Measurements from ENCODE around the gene RPL38. TPM values are rescaled to one million over a fixed set of nuclear protein-coding genes. Genes with fewer than 3 reads are reported as not detected.

Gene RPL38
- 100 to 1,000 TPM; 224 to 564 (median 403) TPM for total RNA-seq

DNA sequence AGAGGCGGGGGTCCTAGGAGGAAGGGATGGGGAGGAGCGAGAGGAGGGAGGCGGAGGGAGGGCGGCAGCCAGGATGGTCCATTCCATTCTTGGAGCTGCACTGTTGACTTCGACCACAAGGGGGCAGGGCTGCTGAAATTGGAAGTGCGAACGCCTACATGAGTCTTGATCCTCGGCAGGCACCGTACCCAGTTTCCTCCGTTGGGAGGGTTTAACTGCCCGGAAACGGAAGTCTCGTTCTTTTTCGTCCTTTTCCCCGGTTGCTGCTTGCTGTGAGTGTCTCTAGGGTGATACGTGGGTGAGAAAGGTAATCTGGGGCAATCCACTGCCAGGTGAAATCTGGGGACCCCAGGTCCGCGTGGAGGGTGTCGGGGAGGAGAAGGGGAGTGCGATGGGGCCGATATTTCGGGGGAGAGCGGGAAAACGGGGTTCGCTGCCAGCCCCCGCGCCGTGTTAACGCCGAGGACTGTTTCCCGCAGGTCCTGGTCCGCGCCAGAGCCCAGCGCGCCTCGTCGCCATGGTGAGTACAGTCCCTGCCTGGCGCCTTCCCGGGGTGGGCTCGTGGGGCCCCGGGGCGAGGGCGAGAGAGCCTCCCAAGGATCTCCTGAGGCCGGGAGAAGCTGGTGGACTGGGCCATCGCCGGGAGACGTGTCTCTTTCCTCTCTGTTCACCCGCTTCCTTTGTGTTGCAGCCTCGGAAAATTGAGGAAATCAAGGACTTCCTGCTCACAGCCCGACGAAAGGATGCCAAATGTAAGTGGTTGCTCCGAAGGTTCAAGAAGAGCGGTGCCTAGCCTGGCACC, at the start of gene RPL38:
TSS of gene RPL38 (plus strand) at position 240 of the 802 bp plus-strand sequence. CDS start at position 518, 278 bp downstream.
- Histone ChIP-seq H3K27me3 (peaks cover 0 to 42% (median 2%) of the 10 kb centered on the region in 4 donors), H3K9me3 (no peaks in the 10 kb centered on the region), H3K36me3 (peaks cover 0 to 39% (median 8%) of the 10 kb centered on the region in 3 donors), H3K4me3 (peak within 1 kb of the TSS; percentile 71 to 99 (median 85)), H3K27ac (peak within 1 kb of the TSS; percentile 87 to 93 (median 90)), H3K4me1 (peaks cover 17 to 63% (median 43%) of the 10 kb centered on the region in 3 donors)
- DNase-seq, result peak; percentile 71
- intact Hi-C loops (cut with DNase I), result no loop called here
- WGBS, 2 donors, result 1% methylated on average over 31 to 38 of the region's 53 CpGs
- TF ChIP-seq POLR2A (IDR thresholded peaks at IDR 0.05) (peak in 3 of 4 donors; percentile 57 to 86 (median 76)), CTCF (IDR thresholded peaks at IDR 0.05) (peak; percentile 95 to 99 (median 96))

- no peak for DNase-seq
- H3K36me3 ChIP-seq, result no peaks in the 10 kb centered on the region
- peaks cover 0 to 57% (median 0%) of the 10 kb centered on the region in 4 donors for H3K27me3 ChIP-seq
- TF ChIP-seq POLR2A (IDR thresholded peaks at IDR 0.05) (no peak), CTCF (IDR thresholded peaks at IDR 0.05) (no peak)
- 83 to 85% methylated on average over 5 to 8 of the region's 11 CpGs for WGBS, 2 donors
- no peaks in the 10 kb centered on the region for H3K9me3 ChIP-seq
- H3K4me3 ChIP-seq, result no peak overlapping the region
- H3K4me1 ChIP-seq, result peaks cover 0 to 9% (median 0%) of the 10 kb centered on the region in 3 donors
- intact Hi-C loops (cut with DNase I), result no loop called here
- H3K27ac ChIP-seq, result no peak overlapping the region
Measured at GRCh38 chr17:74153821-74154430, 49.6 kb upstream of the RPL38 start.

GRCh38 chr17:74156878-74157277, 46.6 kb upstream of the RPL38 start:
- H3K9me3 ChIP-seq, result no peaks in the 10 kb centered on the region
- H3K4me3 ChIP-seq, result no peak overlapping the region
- TF ChIP-seq POLR2A (IDR thresholded peaks at IDR 0.05) (no peak), CTCF (IDR thresholded peaks at IDR 0.05) (no peak)
- WGBS, 2 donors, result 69 to 86% methylated on average over 4 to 6 of the region's 6 CpGs
- intact Hi-C loops (cut with DNase I), result no loop called here
- H3K36me3 ChIP-seq, result no peaks in the 10 kb centered on the region
- no peak for DNase-seq
- H3K27me3 ChIP-seq, result peaks cover 0 to 57% (median 0%) of the 10 kb centered on the region in 4 donors
- H3K4me1 ChIP-seq, result peaks cover 0 to 9% (median 0%) of the 10 kb centered on the region in 3 donors
- H3K27ac ChIP-seq, result no peak overlapping the region

DNA sequence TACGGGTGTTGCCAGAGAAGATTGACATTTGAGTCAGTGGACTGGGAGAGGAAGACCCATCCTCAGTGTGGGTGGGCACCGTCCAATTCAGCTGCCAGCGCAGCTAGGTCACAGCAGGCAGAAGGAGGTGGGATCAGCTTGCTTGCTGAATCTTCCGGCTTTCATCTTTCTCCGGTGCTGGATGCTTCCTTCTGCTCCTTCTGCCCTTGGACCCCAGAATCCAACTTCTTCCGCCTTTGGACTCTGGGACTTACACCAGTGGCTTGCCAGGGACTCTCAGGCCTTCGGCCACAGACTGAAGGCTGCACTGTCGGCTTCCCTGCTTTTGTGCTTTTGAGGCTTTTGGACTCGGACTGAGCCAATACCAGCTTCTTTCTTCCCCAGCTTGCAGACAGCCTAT, 46.1 kb upstream of the RPL38 start:
- Histone ChIP-seq H3K36me3 (no peaks in the 10 kb centered on the region), H3K4me1 (peaks cover 0 to 9% (median 0%) of the 10 kb centered on the region in 3 donors), H3K4me3 (no peak overlapping the region), H3K27ac (no peak overlapping the region), H3K9me3 (no peaks in the 10 kb centered on the region), H3K27me3 (peaks cover 0 to 56% (median 0%) of the 10 kb centered on the region in 4 donors)
- intact Hi-C loops (cut with DNase I), result no loop called here
- no peak for DNase-seq
- TF ChIP-seq CTCF (IDR thresholded peaks at IDR 0.05) (no peak), POLR2A (IDR thresholded peaks at IDR 0.05) (no peak)
- WGBS, 2 donors, result 83 to 91% methylated on average over 9 of the region's 9 CpGs

GRCh38 chr17:74158761-74159160, 44.7 kb upstream of the RPL38 start:
- Histone ChIP-seq H3K4me3 (no peak overlapping the region), H3K4me1 (no peaks in the 10 kb centered on the region), H3K9me3 (no peaks in the 10 kb centered on the region), H3K36me3 (no peaks in the 10 kb centered on the region), H3K27me3 (peaks cover 0 to 64% (median 0%) of the 10 kb centered on the region in 4 donors), H3K27ac (no peak overlapping the region)
- intact Hi-C loops (cut with DNase I), result no loop called here
- DNase-seq, result no peak
- TF ChIP-seq CTCF (IDR thresholded peaks at IDR 0.05), result no peak
- TF ChIP-seq POLR2A (IDR thresholded peaks at IDR 0.05), result no peak

All from esophagus squamous epithelium (tissue), 5 donors.